Muscle layer of duodenum (tissue), 2 donors: ENCODE data around the gene TK2.

Experiments
- H3K27ac ChIP-seq: one replicate; pipeline ENCODE4 v1.7.0; 2013; ENCODE audit warnings: mild to moderate bottlenecking, low read length
- H3K27me3 ChIP-seq: one replicate; pipeline ENCODE4 v1.7.0; 2013; ENCODE audit warnings: low read depth, mild to moderate bottlenecking, control low read depth, low read length
- H3K36me3 ChIP-seq, 2 donors: one replicate each; pipeline ENCODE4 v1.7.0; 2013; ENCODE audit warnings: low read length in 2 of 2, control low read depth in 1 of 2, mild to moderate bottlenecking in 1 of 2; ENCODE audit not compliant: insufficient read depth in 2 of 2, control insufficient read depth in 1 of 2
- H3K4me1 ChIP-seq, 2 donors: one replicate each; pipeline ENCODE4 v1.7.0; 2013; ENCODE audit warnings: low read length in 2 of 2, mild to moderate bottlenecking in 2 of 2, control low read depth in 1 of 2, moderate library complexity in 1 of 2; ENCODE audit not compliant: insufficient read depth in 2 of 2, control insufficient read depth in 1 of 2
- H3K4me3 ChIP-seq, 2 donors: one replicate each; pipeline ENCODE4 v1.7.0; 2013; ENCODE audit warnings: low read length in 2 of 2, low read depth in 1 of 2, mild to moderate bottlenecking in 1 of 2
- H3K9me3 ChIP-seq, 2 donors: one replicate each; pipeline ENCODE4 v1.7.0; 2013; ENCODE audit warnings: low read length in 2 of 2, control low read depth in 1 of 2, mild to moderate bottlenecking in 1 of 2; ENCODE audit not compliant: control insufficient read depth in 1 of 2
- donor health status: healthy.

TK2 gene

DNA sequence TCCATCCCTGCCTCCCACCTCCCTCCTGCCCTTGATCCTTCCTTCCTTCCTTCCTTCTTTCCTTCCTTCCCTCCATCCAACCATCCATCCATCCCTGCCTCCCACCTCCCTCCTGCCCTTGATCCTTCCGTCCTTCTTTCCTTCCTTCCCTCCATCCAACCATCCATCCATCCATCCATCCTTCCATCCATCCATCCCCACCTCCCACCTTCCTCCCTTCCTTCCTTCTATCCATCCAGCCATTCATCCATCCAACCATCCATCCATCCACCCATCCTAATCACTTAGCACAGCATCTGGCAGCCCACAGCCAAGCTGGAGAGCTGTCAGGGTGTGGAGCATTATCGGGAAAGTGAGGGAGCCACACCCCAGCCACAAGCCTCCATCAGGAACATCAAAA, 54.5 kb downstream of the TK2 start:
- H3K36me3 ChIP-seq: no peaks in the 10 kb centered on the region
- H3K9me3 ChIP-seq: no peaks in the 10 kb centered on the region
- H3K27me3 ChIP-seq: no peaks in the 10 kb centered on the region
- H3K4me3 ChIP-seq: no peak overlapping the region
- no peaks in the 10 kb centered on the region for H3K4me1 ChIP-seq
- no peak overlapping the region for H3K27ac ChIP-seq

DNA sequence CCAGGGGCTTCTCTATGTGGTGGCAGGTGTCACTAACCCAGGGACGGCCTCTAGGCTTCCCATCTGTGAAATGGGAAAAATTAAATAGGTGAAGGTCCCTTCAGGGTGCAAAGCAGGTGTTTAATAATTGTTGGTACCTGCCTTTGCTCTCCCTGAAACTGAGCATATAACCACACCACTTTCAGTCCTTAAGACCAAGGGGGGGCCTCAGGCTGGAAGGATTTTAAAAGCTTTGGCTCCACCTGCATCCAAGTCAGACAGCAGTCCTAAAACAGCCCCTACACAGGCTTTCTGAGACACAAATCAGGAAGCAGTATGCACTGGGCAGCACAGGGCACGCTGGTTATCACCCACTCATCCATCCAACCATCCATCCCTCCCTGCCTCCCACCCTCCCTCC, 55.0 kb downstream of the TK2 start:
- H3K4me1 ChIP-seq: no peaks in the 10 kb centered on the region
- no peaks in the 10 kb centered on the region for H3K27me3 ChIP-seq
- no peak overlapping the region for H3K4me3 ChIP-seq
- H3K9me3 ChIP-seq: no peaks in the 10 kb centered on the region
- no peak overlapping the region for H3K27ac ChIP-seq
- no peaks in the 10 kb centered on the region for H3K36me3 ChIP-seq

DNA sequence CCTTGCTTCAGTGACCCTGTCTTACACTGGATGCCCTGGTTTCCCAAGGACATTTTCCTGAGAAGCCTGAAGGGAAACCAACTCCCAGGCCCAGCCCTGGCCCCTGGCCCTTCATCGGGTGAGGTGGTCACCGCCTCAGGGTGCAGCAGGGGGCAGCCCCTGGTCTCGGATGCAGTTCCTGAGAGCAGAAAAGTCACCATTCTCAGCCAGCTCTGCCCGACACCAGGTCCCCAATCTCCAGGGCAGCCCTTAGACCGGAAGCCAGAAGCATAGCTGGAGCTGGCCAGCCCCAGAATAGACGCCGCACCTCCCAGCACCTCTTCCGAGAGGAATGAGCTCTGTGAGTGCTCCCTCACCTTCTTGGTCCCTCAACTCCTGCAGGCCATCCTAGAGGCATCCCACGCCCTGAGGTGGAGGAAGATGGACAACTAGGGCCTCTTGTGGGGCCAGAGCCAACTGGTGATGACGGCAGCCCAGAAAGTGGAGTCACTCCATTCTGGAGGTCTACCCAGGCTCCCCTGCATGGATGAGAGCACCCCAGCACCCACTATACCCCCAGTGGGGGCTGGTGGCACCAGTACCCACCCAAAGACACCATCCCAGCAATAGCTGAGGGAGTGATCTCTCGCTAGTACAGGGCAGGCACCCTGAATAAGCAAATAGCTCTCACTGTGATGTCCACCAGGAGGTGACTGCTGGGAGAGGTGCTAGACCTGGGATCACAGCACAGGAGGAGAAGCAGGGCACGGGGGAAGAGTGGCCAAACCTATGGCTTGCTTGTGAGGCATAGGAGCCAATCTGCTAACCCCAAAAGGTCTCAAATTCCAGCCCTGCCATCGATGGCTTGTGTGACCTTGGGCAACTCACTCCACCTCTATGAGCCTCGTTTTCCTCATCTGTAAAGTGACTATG, 56.2 kb downstream of the TK2 start:
- H3K4me1 ChIP-seq: no peaks in the 10 kb centered on the region
- H3K36me3 ChIP-seq: no peaks in the 10 kb centered on the region
- no peak overlapping the region for H3K27ac ChIP-seq
- no peak overlapping the region for H3K4me3 ChIP-seq
- H3K9me3 ChIP-seq: no peaks in the 10 kb centered on the region
- no peaks in the 10 kb centered on the region for H3K27me3 ChIP-seq

DNA sequence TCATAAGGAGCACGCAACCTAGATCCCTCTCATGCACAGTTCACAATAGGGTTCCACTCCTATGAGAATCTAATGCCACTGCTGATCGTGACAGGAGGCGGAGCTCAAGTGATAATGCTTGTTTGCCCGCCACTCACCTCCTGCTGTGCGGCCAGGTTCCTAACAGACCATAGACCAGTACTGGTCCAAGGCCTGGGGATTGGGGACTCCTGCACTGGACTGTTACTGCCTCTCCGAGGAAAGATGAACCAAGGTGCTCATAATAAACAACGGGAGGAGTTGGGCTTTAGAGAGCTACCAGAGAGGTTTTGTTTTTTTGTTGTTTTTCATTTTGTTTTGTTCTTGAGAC, 58.2 kb downstream of the TK2 start:
- Histone ChIP-seq H3K27me3 (no peaks in the 10 kb centered on the region), H3K27ac (no peak overlapping the region), H3K4me3 (no peak overlapping the region), H3K4me1 (peaks cover 0 to 8% of the 10 kb centered on the region in 2 donors), H3K36me3 (no peaks in the 10 kb centered on the region), H3K9me3 (no peaks in the 10 kb centered on the region)

DNA sequence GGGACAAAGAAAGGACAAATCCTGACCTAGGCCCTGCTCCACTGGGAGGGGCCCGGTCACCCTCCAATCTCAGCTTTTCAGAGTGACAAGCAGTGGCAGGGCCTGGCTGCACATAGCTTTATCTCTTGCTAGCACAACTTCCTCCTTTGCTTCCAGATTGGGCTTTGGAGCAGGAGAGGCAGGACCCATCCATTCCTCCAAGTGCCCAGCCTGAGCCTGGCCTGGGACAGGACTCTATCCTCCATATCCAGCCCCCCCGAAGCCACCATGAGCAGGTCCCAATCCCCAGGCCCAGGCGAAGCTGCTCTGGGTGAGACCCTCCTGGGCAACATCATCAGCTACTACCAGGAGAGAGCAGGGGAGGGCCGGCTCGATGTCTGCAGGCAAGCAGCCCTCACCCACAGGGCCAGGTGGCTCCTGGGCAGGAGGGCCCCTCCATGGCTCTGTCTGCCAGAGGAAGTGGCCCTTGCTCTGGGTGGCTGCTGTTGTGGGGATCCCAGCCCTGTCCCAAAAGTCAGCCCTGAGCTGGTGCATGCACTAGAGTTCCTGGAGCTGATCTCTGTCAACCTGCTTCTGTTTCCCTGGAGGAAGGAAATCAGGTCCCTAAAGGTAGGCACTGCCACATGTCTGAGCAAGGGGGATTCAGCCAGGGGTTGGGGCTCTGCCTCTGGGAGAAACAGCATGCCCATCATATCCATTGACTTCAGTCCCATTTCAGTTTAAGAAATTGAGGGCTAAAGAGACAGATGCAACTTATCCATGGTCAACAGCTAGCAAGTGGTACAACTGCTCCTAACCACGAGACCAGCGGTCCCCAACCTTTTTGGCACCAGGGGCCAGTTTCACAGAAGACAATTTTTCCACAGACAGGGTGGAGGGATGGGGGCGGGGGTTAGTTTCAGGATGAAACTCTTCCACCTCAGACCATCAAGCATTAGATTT, 58.9 kb downstream of the TK2 start:
- no peak overlapping the region for H3K27ac ChIP-seq

DNA sequence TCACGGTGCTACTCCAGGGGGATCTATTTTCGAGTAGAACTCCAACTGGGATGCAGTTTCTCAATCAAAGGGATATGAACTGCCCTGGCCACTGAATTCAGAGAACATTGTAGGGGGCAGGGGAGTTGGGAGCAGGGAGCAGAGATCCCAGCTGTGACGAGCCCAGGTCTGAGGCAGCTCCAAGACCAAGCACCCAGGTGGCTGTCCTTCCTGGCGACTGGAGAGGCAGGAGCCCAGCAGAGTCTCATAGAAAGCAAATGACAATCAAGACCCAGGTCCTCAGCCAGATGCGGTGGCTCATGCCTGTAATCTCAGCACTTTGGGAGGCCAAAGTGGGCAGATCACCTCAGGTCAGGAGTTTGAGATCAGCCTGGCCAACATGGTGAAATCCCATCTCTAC, 60.1 kb downstream of the TK2 start:
- Histone ChIP-seq H3K27ac (no peak overlapping the region), H3K36me3 (no peaks in the 10 kb centered on the region), H3K9me3 (no peaks in the 10 kb centered on the region), H3K4me3 (no peak overlapping the region), H3K4me1 (peaks cover 0 to 11% of the 10 kb centered on the region in 2 donors), H3K27me3 (no peaks in the 10 kb centered on the region)

More for the DNA sequence above, 58.9 kb downstream of the TK2 start:
- H3K36me3 ChIP-seq: no peaks in the 10 kb centered on the region
- H3K9me3 ChIP-seq: no peaks in the 10 kb centered on the region
- no peak overlapping the region for H3K4me3 ChIP-seq
- H3K4me1 ChIP-seq: peaks cover 0 to 11% of the 10 kb centered on the region in 2 donors
- H3K27me3 ChIP-seq: no peaks in the 10 kb centered on the region

DNA sequence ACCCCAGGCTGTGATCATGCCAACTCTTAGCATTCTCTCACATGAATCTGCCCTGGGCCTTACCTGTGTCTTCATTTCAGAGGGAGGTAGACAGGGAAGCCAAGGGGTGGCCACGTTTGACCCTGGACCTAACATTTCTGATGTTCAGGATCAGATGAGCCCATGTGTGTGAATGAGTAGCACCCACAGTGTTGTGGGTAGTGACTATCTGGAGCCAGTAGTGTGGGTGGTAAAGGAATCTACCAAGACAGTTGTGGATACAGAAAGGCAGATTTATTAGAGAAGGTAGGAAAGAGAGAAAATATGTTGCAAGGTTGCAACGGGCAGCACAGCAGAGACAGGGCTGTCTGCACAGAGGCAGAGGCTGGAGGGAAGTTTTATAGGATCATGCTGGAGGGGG, 60.5 kb downstream of the TK2 start:
- no peaks in the 10 kb centered on the region for H3K9me3 ChIP-seq
- H3K4me1 ChIP-seq: peaks cover 0 to 11% of the 10 kb centered on the region in 2 donors
- H3K4me3 ChIP-seq: no peak overlapping the region
- no peak overlapping the region for H3K27ac ChIP-seq
- no peaks in the 10 kb centered on the region for H3K36me3 ChIP-seq
- no peaks in the 10 kb centered on the region for H3K27me3 ChIP-seq

DNA sequence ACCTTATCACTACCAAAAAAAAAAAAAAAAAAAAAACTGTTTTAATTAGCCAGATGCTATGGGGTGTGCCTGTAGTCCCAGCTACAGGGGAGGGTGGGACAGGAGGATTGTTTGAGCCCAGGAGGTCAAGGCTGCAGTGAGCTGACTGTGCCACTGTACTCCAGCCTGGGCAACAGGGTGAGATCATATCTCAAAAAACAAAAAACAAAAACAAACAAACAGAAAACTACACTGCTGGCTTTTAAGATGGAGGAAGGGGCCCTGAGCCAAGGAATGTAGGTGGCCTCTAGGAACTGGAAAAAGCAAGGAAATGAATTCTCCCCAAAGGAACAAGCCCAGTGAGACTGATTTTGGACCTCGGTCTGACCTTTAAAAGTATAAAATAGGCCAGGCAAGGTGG, 61.4 kb downstream of the TK2 start:
- H3K4me1 ChIP-seq: peaks cover 0 to 11% of the 10 kb centered on the region in 2 donors
- no peaks in the 10 kb centered on the region for H3K9me3 ChIP-seq
- H3K27ac ChIP-seq: no peak overlapping the region
- H3K36me3 ChIP-seq: no peaks in the 10 kb centered on the region
- no peak overlapping the region for H3K4me3 ChIP-seq
- no peaks in the 10 kb centered on the region for H3K27me3 ChIP-seq

DNA sequence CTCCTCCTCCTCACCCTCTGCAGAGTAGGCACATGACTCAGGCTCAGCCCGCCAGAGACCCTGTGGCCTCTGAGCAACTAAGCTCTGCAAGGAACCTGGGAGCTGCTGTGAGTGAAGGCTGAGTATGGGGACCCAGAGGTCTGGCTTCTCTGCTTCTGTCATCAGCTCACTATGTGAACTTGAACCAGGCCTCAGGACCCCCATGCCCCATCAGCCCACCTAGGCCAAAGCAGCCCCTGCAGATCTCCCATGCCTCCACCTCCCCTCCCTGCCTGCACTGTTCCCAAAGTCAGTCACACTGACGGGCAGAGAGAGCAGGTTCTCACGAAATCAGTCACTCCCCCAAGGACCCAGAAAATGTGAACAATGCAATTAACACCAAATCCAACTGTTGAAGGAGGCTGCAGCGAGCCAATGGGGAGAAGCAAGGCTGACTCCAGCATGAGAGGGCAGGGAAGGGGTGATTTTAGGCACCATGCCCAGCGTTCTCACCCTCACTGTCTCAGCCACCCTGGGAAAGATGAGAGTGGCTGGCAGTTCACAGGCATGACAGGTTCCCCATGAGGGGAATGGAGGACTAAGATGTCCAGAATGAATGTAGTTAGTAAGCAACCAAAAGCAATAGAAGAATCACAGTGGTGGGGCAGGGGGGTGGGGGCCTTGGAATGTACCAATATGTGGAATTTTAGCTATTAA, 62.2 kb downstream of the TK2 start:
- no peak overlapping the region for H3K4me3 ChIP-seq
- H3K9me3 ChIP-seq: no peaks in the 10 kb centered on the region
- H3K27ac ChIP-seq: no peak overlapping the region
- H3K36me3 ChIP-seq: no peaks in the 10 kb centered on the region
- H3K27me3 ChIP-seq: no peaks in the 10 kb centered on the region
- peaks cover 0 to 11% of the 10 kb centered on the region in 2 donors for H3K4me1 ChIP-seq

DNA sequence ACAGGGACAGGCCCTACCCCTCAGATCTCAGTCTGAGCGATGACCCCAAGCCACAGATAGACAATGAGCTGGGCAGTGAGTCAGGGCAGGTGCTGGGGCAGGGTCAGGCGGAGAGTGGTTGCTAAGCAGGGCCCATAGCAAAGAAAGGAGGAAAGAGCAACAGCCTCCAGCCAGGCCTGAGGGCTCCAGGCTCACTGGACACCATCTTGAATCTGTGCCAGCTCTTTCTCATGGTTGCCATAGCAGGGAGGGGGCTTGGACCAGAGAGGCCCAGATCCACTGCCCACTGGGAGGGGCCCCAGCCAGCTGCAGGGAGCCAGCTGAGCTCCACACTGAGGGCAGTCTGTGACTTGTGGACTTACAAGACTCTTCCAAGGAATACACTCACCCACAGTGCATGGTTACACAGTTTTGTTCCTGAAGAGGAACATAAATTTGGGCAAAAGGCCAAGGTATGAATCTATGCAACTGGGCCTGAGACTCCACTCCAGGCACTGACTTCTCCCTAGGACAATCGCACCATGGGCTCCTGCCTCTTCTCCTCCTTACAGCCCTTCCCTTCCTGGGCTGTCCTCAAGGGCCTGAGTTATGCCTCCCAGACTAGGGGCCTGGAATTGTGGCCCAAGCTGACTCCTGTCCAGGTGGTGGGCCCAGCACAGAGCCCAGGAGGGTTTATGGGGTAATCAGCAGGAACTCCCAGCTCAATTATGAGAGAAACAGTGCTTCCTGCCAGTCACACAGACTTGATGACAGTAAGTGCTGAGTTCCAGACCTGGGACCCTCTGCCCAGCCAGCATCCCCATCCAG, 62.9 kb downstream of the TK2 start:
- H3K27ac ChIP-seq: peak overlapping the region; percentile 9
- peaks cover 0 to 11% of the 10 kb centered on the region in 2 donors for H3K4me1 ChIP-seq
- no peaks in the 10 kb centered on the region for H3K27me3 ChIP-seq
- no peak overlapping the region for H3K4me3 ChIP-seq
- H3K9me3 ChIP-seq: no peaks in the 10 kb centered on the region
- no peaks in the 10 kb centered on the region for H3K36me3 ChIP-seq
